HCT116 (cell line): ENCODE data around the gene JAK1. TPM values are rescaled to one million over a fixed set of nuclear protein-coding genes. Genes with fewer than 3 reads are reported as not detected.
"Not testable (repeated sequence)": the region's sequence is repeated elsewhere in the genome, so short reads cannot be mapped to it uniquely, and the experiment has no call there.

Source experiments
- ATAC-seq: fragments of 200-7000 bp; cut with Tn5 transposase; 2 replicates; pipeline ENCODE4 v1.9.1; 2020; ENCODE audit warnings: mild to moderate bottlenecking, moderate library complexity
- BruUV-seq: library from RNA; stranded (reverse); fragments of 400-500 nt; replicated peaks from 2 replicates; lab custom pipeline; 2021; lab: Mats Ljungman, UMichigan
- CTCF ChIA-PET: fragments of 300-600 bp; sonication (Branson Sonifier 250); formaldehyde crosslinking; loops from one replicate; lab custom pipeline; 2021; ENCODE audit warnings: antibody characterized with exemption; lab: Charles Lee
- POLR2A ChIA-PET: fragments of 300-600, 350-600 bp; sonication (Branson Sonifier 250); formaldehyde crosslinking; loops from one replicate; lab custom pipeline; 2021; ENCODE audit warnings: antibody characterized with exemption; lab: Charles Lee
- RAD21 ChIA-PET, 2 experiments: fragments of 300-600 bp; sonication (Branson Sonifier 250); formaldehyde crosslinking; loops; one replicate each; lab custom pipeline; 2023; ENCODE audit warnings: low total read pairs in 2 of 2; ENCODE audit not compliant: uncharacterized antibody in 2 of 2, unreplicated experiment in 2 of 2, low non-redundant PET in 1 of 2; lab: Charles Lee
- DNase-seq: peaks from one replicate; pipeline ENCODE4 v3.0.0-alpha.2; 2010; ENCODE audit warnings: low read depth, low spot score
- H2AFZ ChIP-seq: fragments of 200-600 bp; shearing (Covaris generic), sonication (generic); 2 replicates; pipeline ENCODE4 v1.6.1; 2017; ENCODE audit warnings: low read depth, mixed run types, mixed read lengths, antibody characterized with exemption, low read length; ENCODE audit not compliant: poor library complexity, severe bottlenecking
- H3K27ac ChIP-seq: 2 replicates; pipeline ENCODE4 v1.5.1; 2012; ENCODE audit warnings: low read depth, low read length
- H3K27me3 ChIP-seq: fragments of 200-600 bp; sonication (generic); 2 replicates; pipeline ENCODE4 v1.6.1; 2016; ENCODE audit warnings: mixed run types, low read length, mixed read lengths; ENCODE audit not compliant: insufficient read depth
- H3K36me3 ChIP-seq, 2 experiments: fragments of 200-500 bp in 1 of 2; fragments of 200-600 bp in 1 of 2; sonication (Bioruptor generic) in 1 of 2; sonication (generic) in 1 of 2; 2 replicates each; pipeline versions ENCODE4 v1.5.1 to v1.6.1; 2014 to 2016; ENCODE audit warnings: low read length in 2 of 2, inconsistent platforms in 1 of 2, mixed read lengths in 1 of 2, mixed run types in 1 of 2; ENCODE audit not compliant: insufficient read depth in 2 of 2, control insufficient read depth in 1 of 2
- H3K4me1 ChIP-seq, 2 experiments: fragments of 200-600 bp in 1 of 2; sonication (generic) in 1 of 2; 2 replicates each; pipeline versions ENCODE4 v1.5.1 to v1.6.1; 2012 to 2017; ENCODE audit warnings: low read length in 2 of 2, inconsistent platforms in 1 of 2, mild to moderate bottlenecking in 1 of 2, mixed read lengths in 1 of 2, mixed run types in 1 of 2, moderate library complexity in 1 of 2; ENCODE audit not compliant: insufficient read depth in 2 of 2, control insufficient read depth in 1 of 2
- H3K4me2 ChIP-seq: fragments of 200-600 bp; sonication (generic); 2 replicates; pipeline ENCODE4 v1.6.1; 2017; ENCODE audit warnings: mixed run types, low read length, mixed read lengths
- H3K4me3 ChIP-seq, 2 experiments: fragments of 200-600 bp in 1 of 2; sonication (generic) in 1 of 2; replicated peaks in 1 of 2; 2 replicates each; pipeline ENCODE4 v1.5.1; 2011 to 2016; ENCODE audit warnings: low read length in 2 of 2, control low read depth in 1 of 2, low read depth in 1 of 2, mild to moderate bottlenecking in 1 of 2, mixed read lengths in 1 of 2, mixed run types in 1 of 2
- H3K79me2 ChIP-seq: fragments of 200-600 bp; sonication (generic); 2 replicates; pipeline ENCODE4 v1.6.1; 2017; ENCODE audit warnings: mild to moderate bottlenecking, mixed run types, low read length, moderate library complexity, mixed read lengths; ENCODE audit not compliant: insufficient read depth
- H3K9ac ChIP-seq: fragments of 200-600 bp; sonication (generic); 2 replicates; pipeline ENCODE4 v1.6.1; 2016; ENCODE audit warnings: low read length, mixed read lengths
- H3K9me2 ChIP-seq: fragments of 200-600 bp; sonication (generic), shearing (Covaris generic); 2 replicates; pipeline ENCODE4 v1.6.1; 2017; ENCODE audit warnings: mixed run types, mild to moderate bottlenecking, moderate library complexity; ENCODE audit not compliant: insufficient read depth
- H3K9me3 ChIP-seq, 2 experiments: fragments of 200-500 bp in 1 of 2; fragments of 200-600 bp in 1 of 2; sonication (Bioruptor generic) in 1 of 2; sonication (generic) in 1 of 2; 2 replicates each; pipeline ENCODE4 v1.6.1; 2014 to 2017; ENCODE audit warnings: low read length in 2 of 2, mixed read lengths in 2 of 2, inconsistent platforms in 1 of 2, low read depth in 1 of 2, mild to moderate bottlenecking in 1 of 2, mixed run types in 1 of 2, moderate library complexity in 1 of 2; ENCODE audit not compliant: control insufficient read depth in 1 of 2, insufficient read depth in 1 of 2
- H4K20me1 ChIP-seq: fragments of 200-600 bp; sonication (generic), shearing (Covaris generic); 2 replicates; pipeline ENCODE4 v1.6.1; 2017; ENCODE audit warnings: mixed run types, mild to moderate bottlenecking, moderate library complexity; ENCODE audit not compliant: insufficient read depth
- CBX3 ChIP-seq: IDR thresholded peaks from 2 replicates; pipeline ENCODE4 v1.6.1; 2012; ENCODE audit warnings: low read depth
- CEBPB ChIP-seq: IDR thresholded peaks from 2 replicates; pipeline ENCODE4 v1.6.1; 2012; ENCODE audit warnings: low read depth
- EGR1 ChIP-seq: IDR thresholded peaks from 2 replicates; pipeline ENCODE4 v1.6.1; 2012; ENCODE audit warnings: low read depth
- ELF1 ChIP-seq: IDR thresholded peaks from 2 replicates; pipeline ENCODE4 v1.6.1; 2012; ENCODE audit warnings: low read depth, borderline replicate concordance
- EZH2phosphoT487 ChIP-seq: fragments of 200-600 bp; IDR thresholded peaks from 2 replicates; pipeline ENCODE4 v1.6.1; 2018; ENCODE audit warnings: antibody characterized with exemption, borderline replicate concordance
- FOSL1 ChIP-seq: IDR thresholded peaks from 2 replicates; pipeline ENCODE4 v1.6.1; 2012; ENCODE audit warnings: low read depth
- JUND ChIP-seq: IDR thresholded peaks from 2 replicates; pipeline ENCODE4 v1.6.1; 2012
- POLR2A ChIP-seq: IDR thresholded peaks from 2 replicates; pipeline ENCODE4 v1.7.0; 2011; ENCODE audit warnings: borderline replicate concordance; ENCODE audit not compliant: insufficient read depth, insufficient read length; ENCODE audit errors: extremely low read depth
- POLR2AphosphoS5 ChIP-seq: IDR thresholded peaks from 2 replicates; pipeline ENCODE4 v1.6.1; 2011; ENCODE audit warnings: mild to moderate bottlenecking, low read depth, low read length, moderate library complexity
- RAD21 ChIP-seq: IDR thresholded peaks from 2 replicates; pipeline ENCODE4 v1.6.1; 2012; ENCODE audit warnings: low read depth, mild to moderate bottlenecking
- SIN3A ChIP-seq: IDR thresholded peaks from 2 replicates; pipeline ENCODE4 v1.6.1; 2012; ENCODE audit warnings: low read depth
- SRF ChIP-seq: IDR thresholded peaks from 2 replicates; pipeline ENCODE4 v1.6.1; 2012; ENCODE audit warnings: low read depth
- TCF7L2 ChIP-seq: IDR thresholded peaks from 2 replicates; pipeline ENCODE4 v1.7.0; 2011; ENCODE audit warnings: borderline replicate concordance, inconsistent platforms; ENCODE audit not compliant: insufficient read depth, insufficient read length; ENCODE audit errors: extremely low read depth
- YY1 ChIP-seq: IDR thresholded peaks from 2 replicates; pipeline ENCODE4 v1.6.1; 2011; ENCODE audit warnings: low read length, low read depth, moderate library complexity, mild to moderate bottlenecking; ENCODE audit not compliant: insufficient replicate concordance; ENCODE audit errors: extremely low read depth
- ZFX ChIP-seq: fragments of 450-650 bp; IDR thresholded peaks from 2 replicates; pipeline ENCODE4 v1.6.1; 2017
- intact Hi-C: fragments of 100-400 bp; cut with micrococcal nuclease; formaldehyde crosslinking; loops from 2 replicates; pipeline ENCODE4 v1.10.0; 2022
- total RNA-seq: library from RNA; stranded (reverse); gene quantifications from one replicate; pipeline ENCODE4 v1.2.1, GENCODE V29; 2021; ENCODE audit not compliant: unreplicated experiment
- TF ChIP-seq, protein P1 (sequence below): IDR thresholded peaks from 2 replicates; pipeline ENCODE4 v1.6.1; 2012
- TF ChIP-seq, protein P2 (sequence below): IDR thresholded peaks from 2 replicates; pipeline ENCODE4 v1.6.1; 2012; ENCODE audit warnings: low read depth

Gene JAK1
- total RNA-seq, 1 experiment from 2014 or later, result 53.2 TPM

DNA sequence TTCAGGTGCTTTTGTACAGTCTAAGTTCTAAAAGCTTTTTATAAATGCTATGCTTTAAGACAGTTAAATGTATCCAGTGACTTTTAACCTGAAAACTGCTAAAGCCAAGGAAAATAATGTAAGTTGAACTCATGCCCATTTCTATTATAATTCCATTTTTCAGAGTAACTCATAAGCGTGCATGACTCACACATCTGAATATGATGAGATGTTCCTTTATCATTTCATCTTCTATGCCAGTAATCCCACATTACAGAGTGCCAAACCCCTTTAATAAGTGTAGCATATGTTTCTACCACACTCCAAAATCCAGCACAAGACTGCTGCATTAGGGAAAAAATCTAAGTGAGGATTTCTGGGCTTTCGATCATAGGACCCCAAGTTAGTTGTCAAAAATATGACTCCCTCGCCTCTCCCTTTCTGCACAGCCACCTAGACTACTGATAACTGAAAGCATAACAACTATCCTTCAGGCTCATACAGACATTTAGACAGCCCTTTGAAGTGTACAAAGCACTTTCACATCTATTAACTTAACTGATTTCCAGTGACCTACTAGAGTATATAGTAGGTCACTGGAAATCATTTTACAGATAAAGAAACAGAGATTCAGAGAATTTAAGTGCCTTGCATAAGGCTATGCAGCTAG is 45.3 kb downstream of the JAK1 start:
- no peak overlapping the region for H3K9ac ChIP-seq
- ATAC-seq, result no peak
- RAD21 ChIA-PET, result no interaction called here
- TF ChIP-seq TCF7L2 (no peak), EZH2phosphoT487 (no peak), YY1 (no peak), FOSL1 (0 out of 2 replicates have a peak, but pooled peaks have one; percentile 20), SIN3A (no peak), CBX3 (no peak), POLR2AphosphoS5 (no peak), POLR2A (no peak), RAD21 (no peak), JUND (peak; percentile 32; the same call in 1 of the 2 replicates), SRF (no peak), ELF1 (no peak), CEBPB (no peak), EGR1 (no peak), ZFX (no peak)
- TF ChIP-seq, protein P1, sequence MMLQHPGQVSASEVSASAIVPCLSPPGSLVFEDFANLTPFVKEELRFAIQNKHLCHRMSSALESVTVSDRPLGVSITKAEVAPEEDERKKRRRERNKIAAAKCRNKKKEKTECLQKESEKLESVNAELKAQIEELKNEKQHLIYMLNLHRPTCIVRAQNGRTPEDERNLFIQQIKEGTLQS, result no peak
- TF ChIP-seq, protein P2, sequence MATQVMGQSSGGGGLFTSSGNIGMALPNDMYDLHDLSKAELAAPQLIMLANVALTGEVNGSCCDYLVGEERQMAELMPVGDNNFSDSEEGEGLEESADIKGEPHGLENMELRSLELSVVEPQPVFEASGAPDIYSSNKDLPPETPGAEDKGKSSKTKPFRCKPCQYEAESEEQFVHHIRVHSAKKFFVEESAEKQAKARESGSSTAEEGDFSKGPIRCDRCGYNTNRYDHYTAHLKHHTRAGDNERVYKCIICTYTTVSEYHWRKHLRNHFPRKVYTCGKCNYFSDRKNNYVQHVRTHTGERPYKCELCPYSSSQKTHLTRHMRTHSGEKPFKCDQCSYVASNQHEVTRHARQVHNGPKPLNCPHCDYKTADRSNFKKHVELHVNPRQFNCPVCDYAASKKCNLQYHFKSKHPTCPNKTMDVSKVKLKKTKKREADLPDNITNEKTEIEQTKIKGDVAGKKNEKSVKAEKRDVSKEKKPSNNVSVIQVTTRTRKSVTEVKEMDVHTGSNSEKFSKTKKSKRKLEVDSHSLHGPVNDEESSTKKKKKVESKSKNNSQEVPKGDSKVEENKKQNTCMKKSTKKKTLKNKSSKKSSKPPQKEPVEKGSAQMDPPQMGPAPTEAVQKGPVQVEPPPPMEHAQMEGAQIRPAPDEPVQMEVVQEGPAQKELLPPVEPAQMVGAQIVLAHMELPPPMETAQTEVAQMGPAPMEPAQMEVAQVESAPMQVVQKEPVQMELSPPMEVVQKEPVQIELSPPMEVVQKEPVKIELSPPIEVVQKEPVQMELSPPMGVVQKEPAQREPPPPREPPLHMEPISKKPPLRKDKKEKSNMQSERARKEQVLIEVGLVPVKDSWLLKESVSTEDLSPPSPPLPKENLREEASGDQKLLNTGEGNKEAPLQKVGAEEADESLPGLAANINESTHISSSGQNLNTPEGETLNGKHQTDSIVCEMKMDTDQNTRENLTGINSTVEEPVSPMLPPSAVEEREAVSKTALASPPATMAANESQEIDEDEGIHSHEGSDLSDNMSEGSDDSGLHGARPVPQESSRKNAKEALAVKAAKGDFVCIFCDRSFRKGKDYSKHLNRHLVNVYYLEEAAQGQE, result no peak
- TF ChIP-seq, all 23 proteins: peak for 2
- POLR2A ChIA-PET, result no interaction called here
- no peaks in the 10 kb centered on the region for H3K27me3 ChIP-seq
- H4K20me1 ChIP-seq, result no peaks in the 10 kb centered on the region
- no peak for DNase-seq
- H2AFZ ChIP-seq, result no peak overlapping the region
- no peak overlapping the region for H3K4me3 ChIP-seq
- H3K9me2 ChIP-seq, result no peaks in the 10 kb centered on the region
- H3K4me1 ChIP-seq, result peaks cover 36 to 57% of the 10 kb centered on the region in 2 experiments
- peaks cover 23% of the 10 kb centered on the region; the same call in 1 of the 2 replicates for H3K79me2 ChIP-seq
- BruUV-seq, result no TSS peak
- H3K27ac ChIP-seq, result no peak overlapping the region
- intact Hi-C loops, result no loop called here
- H3K9me3 ChIP-seq, result no peaks in the 10 kb centered on the region
- CTCF ChIA-PET, result no interaction called here
- peak overlapping the region; percentile 46 for H3K4me2 ChIP-seq
- no peaks in the 10 kb centered on the region for H3K36me3 ChIP-seq

DNA sequence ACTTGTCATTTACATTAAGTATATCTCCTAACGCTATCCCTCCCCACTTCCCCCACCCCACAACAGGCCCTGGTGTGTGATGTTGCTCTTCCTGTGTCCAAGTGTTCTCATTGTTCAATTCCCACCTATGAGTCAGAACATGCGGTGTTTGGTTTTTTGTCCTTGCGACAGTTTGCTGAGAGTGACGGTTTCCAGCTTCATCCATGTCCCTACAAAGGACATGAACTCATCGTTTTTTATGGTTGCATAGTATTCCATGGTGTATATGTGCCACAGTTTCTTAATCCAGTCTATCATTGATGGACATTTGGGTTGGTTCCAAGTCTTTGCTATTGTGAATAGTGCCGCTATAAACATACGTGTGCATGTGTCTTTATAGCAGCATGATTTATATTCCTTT is 47.2 kb downstream of the JAK1 start:
- DNase-seq, H3K36me3 ChIP-seq, intact Hi-C loops, H3K9me3 ChIP-seq, POLR2A ChIA-PET, H3K4me2 ChIP-seq, BruUV-seq, ATAC-seq, H3K9ac ChIP-seq, H2AFZ ChIP-seq, H3K4me3 ChIP-seq, H3K9me2 ChIP-seq, CTCF ChIA-PET, H3K27me3 ChIP-seq, H4K20me1 ChIP-seq, RAD21 ChIA-PET, H3K27ac ChIP-seq: not testable (repeated sequence)
- peaks cover 24% of the 10 kb centered on the region for H3K79me2 ChIP-seq
- peaks cover 45 to 55% of the 10 kb centered on the region in 2 experiments for H3K4me1 ChIP-seq
